Measurements from ENCODE around the gene RFTN2.

DNA sequence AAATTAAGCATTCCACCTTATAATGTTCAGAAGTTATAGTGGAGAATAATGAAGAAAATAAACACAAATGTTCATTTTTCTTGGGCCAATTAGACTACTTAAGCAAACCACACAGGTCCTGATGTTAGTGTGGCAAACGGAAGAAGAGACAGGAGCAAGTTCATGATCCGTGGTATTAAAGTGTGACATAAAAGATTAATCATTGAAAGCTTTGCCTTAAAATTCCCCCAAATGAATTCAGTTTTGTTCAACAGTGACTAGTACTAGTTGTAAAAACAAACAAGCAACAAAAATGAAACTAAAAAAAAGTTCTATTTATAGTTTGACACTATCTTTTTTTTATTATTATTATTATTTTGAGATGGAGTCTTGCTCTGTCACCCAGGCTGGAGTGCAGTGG lies 73.7 kb downstream of the RFTN2 start:
- TF ChIP-seq, protein P1, sequence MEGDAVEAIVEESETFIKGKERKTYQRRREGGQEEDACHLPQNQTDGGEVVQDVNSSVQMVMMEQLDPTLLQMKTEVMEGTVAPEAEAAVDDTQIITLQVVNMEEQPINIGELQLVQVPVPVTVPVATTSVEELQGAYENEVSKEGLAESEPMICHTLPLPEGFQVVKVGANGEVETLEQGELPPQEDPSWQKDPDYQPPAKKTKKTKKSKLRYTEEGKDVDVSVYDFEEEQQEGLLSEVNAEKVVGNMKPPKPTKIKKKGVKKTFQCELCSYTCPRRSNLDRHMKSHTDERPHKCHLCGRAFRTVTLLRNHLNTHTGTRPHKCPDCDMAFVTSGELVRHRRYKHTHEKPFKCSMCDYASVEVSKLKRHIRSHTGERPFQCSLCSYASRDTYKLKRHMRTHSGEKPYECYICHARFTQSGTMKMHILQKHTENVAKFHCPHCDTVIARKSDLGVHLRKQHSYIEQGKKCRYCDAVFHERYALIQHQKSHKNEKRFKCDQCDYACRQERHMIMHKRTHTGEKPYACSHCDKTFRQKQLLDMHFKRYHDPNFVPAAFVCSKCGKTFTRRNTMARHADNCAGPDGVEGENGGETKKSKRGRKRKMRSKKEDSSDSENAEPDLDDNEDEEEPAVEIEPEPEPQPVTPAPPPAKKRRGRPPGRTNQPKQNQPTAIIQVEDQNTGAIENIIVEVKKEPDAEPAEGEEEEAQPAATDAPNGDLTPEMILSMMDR (conservative IDR thresholded peaks at IDR 0.05; ENCODE audit: low read depth, low read length) = no peak
- no peak for TF ChIP-seq EZH2 (IDR thresholded peaks at IDR 0.05; ENCODE audit: borderline replicate concordance, low read depth, low read length, poor library complexity, severe bottlenecking)
